Measurements from ENCODE around the gene SHC3.
A peak's percentile ranks its signal among the peaks of the same experiment; 100 is the strongest.
"Not testable (repeated sequence)": the region's sequence is repeated elsewhere in the genome, so short reads cannot be mapped to it uniquely, and the experiment has no call there.

Gene SHC3
- long read RNA-seq, donor 1, result 0 reads
- long read RNA-seq, donor 2, result 0 reads
- long read RNA-seq, donor 3, result 0 reads
- long read RNA-seq, donor 4, result 0 reads
- long read RNA-seq, donor 5, result 0 reads
- long read RNA-seq, donor 6, result 0 reads
- long read RNA-seq, donor 7, result 0 reads
- long read RNA-seq, donor 8, result 0 reads

DNA sequence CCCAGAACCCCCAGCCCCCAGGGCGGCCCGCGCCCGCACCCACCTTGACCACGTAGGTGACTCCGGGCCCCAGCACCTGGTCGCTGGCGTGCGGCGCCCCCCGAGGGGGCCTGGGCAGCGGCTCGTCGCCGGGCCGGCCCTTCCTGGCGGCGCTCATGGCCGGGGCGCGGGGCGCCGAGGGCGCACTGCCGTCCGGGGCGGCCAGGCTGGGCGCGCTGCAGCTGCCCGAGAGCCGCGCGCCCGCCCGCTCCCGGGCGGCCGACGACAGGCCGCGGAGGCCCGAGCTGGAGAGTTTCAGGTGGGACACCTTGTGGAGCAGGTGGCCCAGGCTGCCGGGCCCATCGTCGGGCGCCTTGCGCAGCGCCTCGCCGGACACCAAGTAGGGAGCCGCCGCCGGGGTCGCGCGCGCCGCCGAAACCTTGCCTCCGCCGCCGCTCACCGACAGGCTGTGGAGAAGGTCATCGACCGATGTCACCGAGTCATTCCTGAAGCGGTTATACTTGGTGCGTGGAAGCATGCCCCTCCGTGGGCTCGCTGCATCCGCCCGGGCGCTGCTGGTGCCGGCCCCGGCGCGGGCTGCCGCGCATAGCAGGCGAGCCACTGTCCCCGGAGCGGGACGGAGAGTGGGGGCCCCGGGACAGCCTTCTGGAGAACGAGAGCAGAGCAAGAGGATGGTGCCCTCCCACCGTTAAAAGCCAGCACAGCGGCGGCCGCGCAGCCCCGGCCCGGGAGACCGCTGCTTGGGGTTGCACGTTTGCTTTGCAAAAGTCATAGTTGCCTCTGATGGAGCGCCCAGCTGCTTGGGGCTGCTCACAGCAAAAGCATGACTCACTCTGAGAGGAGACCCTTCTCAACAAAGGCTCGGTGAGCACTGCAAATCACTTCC is at the start of gene SHC3:
Gene SHC3 (minus strand): TSS at position 875 of the 886 bp plus-strand sequence. CDS start 358 bp downstream, at position 517.
- peak; percentile 75 for DNase-seq

DNA sequence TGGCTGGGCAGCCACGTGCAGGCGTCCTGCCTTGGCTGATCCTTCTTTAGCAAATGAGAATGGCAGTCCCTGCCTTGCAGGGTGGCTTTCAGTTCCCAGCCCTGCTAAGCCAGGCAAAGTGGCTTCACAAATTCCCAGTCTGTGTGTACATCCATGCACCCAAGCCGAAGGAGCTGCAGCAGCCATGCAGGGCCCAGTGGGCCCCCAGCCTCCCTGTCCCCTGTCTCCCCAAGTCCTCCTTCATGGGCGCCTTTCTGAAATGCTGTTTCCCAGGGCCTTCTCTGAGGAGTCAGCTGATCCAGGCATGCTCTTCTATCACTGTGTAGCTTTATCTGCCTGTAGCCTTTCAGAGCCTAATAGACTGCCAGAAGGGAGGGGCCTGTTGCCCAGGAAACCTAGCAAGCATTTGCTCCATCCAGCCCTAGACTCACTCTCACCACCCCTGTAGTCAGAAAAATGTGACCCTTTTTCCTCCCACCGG is 47.4 kb upstream of the SHC3 start:
- no peak for DNase-seq

DNA sequence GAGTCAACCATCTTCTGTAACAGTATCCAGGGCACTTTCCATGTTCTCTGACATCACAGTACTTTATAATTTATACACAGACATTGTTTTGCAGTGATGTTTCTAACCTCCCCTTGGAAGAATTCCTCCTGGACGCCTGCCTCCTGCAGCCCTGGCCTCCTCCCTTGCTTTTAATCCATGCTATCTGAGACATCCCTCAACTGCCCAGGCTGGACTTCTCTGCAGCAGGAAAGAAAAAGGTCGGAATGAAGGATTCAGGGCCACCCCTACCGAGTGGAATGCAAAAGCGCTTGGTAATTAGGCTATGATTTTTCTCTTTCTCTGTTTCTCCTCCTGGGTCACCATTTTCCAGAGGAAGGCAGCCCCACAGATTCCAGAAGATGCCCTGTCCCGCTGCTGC is 47.0 kb upstream of the SHC3 start:
- DNase-seq, result no peak

DNA sequence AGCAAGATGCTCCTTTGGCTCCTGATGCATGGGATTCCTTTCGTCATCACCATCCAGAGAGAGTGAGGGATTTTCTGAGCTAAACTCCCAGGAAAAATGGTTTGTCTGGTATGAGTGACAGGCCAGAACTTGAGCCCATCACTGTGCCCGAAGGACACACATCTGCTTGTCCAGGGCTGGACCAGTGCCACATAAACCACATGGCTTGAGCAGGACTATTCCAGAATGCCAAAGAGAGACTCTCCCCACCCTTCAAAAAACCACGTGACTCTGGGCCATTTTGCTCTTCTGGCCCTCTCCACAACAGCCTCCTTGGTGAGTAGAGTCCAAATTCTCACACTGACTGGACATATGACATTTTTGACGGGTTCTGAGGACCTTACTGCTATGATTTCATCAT is 46.4 kb upstream of the SHC3 start:
- DNase-seq, result no peak

- DNase-seq, result no peak
Measured at GRCh38 chr9:89224633-89225032, 46.0 kb upstream of the SHC3 start.

- DNase-seq, result no peak
Measured at GRCh38 chr9:89223396-89223977, 44.9 kb upstream of the SHC3 start.

DNA sequence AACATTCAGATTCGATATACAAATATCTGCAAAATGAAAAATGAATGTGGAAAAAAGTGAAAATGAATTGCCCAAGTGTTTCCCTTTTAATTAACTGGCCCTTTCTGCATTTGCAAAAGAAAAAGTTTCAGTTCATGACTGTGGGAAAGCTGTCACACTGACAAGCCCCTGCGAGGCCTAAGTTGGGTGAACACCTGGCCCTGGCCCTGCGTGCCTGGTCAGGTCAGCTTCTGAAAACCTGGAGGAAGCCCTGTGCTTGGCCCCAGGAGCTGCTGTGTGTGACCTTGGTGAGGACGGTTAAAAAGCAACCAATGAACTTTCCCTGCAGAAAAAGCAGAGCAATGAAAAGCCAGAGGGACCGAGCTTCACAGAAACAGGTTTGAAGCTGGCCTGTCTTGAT is 41.0 kb upstream of the SHC3 start:
- DNase-seq, result no peak

- no peak for DNase-seq
Measured at GRCh38 chr9:89218040-89218928, 39.7 kb upstream of the SHC3 start.

- DNase-seq, result no peak
Measured at GRCh38 chr9:89215342-89215741, 36.7 kb upstream of the SHC3 start.

GRCh38 chr9:89213396-89213880 is 34.8 kb upstream of the SHC3 start:
- DNase-seq, result no peak

- DNase-seq, result no peak
Measured at GRCh38 chr9:89212171-89212570, 33.6 kb upstream of the SHC3 start.

DNA sequence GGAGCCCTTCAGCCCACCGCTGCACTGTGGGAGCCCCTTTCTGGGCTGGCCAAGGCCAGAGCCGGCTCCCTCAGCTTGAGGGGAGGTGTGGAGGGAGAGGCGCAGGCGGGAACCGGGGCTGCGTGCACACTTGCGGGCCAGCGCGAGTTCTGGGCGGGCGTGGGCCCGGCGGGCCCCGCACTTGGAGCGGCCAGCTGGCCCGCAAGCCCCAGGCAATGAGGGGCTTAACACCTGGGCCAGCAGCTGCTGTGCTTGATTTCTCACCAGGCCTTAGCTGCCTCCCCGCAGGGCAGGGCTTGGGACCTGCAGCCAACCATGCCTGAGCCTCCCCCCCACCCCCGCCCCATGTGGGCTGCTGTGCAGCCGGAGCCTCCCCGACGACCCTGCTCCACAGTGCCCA is 30.7 kb upstream of the SHC3 start:
- not testable (repeated sequence) for DNase-seq

DNA sequence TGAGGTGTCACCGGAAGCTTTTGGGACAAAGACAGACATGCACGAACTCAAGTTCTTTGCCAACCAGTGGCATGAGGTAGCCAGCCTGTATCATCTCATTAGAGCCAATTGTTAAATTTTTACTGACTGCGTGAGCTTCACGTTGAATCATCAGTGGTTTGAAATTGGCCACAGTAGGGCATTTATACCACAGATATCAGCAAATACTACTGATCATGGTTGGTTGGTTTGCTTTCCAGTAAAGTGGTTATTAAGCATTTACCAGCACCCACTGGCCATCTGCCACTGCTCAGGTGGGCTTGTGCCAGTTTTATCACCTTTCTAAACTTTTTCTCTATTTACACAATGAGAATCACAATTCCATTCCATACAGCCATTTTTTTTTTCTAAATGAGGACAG is 28.4 kb upstream of the SHC3 start:
- no peak for DNase-seq

DNA sequence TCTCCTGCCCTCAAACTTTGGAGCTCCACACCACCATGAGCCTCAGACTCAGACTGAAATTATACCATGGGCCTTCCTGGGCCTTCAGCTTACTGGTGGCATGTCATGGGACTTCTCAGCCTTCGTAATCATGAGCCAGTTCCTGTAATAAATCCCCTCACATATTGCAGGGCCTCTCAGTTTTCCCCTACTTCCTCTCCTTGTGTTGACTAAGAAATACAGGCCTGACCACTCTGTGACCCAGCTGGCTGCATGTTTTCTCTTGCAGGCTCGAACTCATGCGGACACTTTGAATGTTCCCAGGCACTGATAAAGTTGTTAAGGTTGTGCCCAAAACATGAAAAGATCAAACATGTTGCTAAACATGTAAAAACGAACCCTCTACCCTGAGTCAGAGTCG is 26.2 kb upstream of the SHC3 start:
- no peak for DNase-seq

- no peak for DNase-seq
Measured at GRCh38 chr9:89195131-89195797, 16.6 kb upstream of the SHC3 start.

GRCh38 chr9:89194421-89195130 is 16.0 kb upstream of the SHC3 start:
- DNase-seq, result no peak

GRCh38 chr9:89191004-89191403 is 12.4 kb upstream of the SHC3 start:
- no peak for DNase-seq

DNA sequence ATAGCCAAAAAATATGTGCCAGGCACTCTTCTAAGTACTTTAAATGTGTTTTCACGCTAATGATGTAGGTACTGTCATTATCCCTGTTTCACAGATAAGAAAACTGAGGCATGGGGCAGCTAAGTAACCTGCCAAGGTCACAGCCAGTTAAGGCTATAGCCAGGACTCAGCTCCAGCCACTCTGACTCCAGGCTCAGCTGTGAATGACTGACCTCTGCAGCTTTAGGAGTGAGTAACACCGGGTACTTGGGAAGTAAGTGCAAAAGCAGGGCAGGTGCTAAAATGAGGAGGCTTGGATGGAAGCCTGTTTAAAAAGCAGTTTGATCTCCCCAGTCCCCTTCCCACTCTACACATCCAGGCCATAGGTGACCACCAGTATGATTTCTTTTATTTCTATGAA is 10.6 kb upstream of the SHC3 start:
- DNase-seq, result no peak

DNA sequence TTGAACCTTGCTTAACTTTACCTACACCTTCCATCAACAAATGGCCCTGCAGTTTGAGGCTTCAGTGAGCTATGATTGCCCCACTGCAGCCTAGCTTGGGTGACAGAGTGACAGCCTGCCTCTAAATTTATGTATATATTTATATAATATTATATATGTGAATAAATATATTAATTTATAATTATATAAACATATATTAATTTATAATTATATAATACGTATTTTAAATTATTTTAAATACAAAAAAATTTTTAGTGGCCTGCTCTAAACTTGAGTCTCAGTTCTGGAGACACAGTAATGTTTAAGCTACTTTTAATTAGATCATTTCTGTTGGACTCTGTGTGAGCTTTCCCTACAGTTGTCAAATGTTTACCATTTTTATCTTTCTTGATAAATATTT is 9.3 kb upstream of the SHC3 start:
- no peak for DNase-seq

DNA sequence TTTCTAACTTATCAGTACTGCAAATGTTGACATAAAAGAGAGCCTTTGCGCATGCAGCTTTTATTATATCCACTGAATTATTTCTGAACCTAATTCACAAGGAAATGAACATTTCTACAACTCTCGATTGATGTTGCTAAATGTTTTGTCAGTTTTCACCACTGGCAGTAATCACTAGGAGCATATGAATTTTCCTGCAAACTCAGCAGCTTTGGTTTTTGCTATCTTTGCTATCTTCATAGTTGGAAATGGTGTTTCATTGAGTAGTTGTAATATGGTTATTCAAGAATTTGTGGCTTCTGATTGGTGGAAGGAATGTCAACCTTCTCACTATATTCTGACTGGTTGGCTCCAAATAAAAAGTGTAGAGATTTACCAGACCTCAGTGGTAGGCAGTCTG is 8.9 kb upstream of the SHC3 start:
- DNase-seq, result no peak

DNA sequence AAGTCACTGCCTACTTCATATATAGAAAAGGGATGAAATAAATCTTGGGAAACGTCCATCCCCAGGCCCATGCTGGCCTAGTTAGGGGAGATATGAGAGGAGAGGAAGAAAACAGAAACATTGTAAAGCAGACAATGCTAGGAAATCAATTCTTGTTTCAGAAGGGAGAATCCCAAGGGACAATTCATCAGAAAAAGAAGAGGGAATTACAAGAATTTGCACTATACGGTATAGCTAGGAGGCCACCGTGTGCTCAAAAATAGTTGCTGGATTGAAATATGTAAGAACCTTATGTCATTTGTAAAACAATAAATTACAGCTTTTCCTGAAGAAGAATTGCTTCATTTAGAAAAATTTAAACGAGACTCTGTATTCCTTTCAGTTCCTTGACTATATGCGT is 8.3 kb upstream of the SHC3 start:
- DNase-seq, result no peak

Data from right kidney (tissue), 9 donors.